MG63 (cell line): ENCODE measurements around the gene ZNF24. TPM values are rescaled to one million over a fixed set of nuclear protein-coding genes. Genes with fewer than 3 reads are reported as not detected.

Source experiments
- DNase-seq: peaks from one replicate; pipeline ENCODE4 v3.0.0-alpha.2; 2020
- H3K27me3 ChIP-seq: fragments of 250-450 bp; sonication (Bioruptor Pico); 2 replicates; pipeline ENCODE4 v1.5.1; 2020; ENCODE audit warnings: mild to moderate bottlenecking, moderate library complexity
- H3K36me3 ChIP-seq: fragments of 250-450 bp; sonication (Bioruptor Pico); 2 replicates; pipeline ENCODE4 v1.5.1; 2020; ENCODE audit warnings: mild to moderate bottlenecking, moderate library complexity
- H3K4me3 ChIP-seq: fragments of 250-450 bp; sonication (Bioruptor Pico); 2 replicates; pipeline ENCODE4 v1.5.1; 2020; ENCODE audit warnings: mild to moderate bottlenecking, moderate library complexity
- H3K9me3 ChIP-seq: fragments of 250-450 bp; sonication (Bioruptor Pico); 2 replicates; pipeline ENCODE4 v1.5.1; 2020; ENCODE audit warnings: mild to moderate bottlenecking, moderate library complexity
- total RNA-seq: library from RNA; depleted of rRNA; stranded (reverse); fragments of >200 nt; shearing (Covaris generic); gene quantifications from 2 replicates; pipeline ENCODE4 v1.2.3, GENCODE V29; 2014; ENCODE audit warnings: low replicate concordance

ZNF24 gene
- total RNA-seq, 1 experiment from 2014 or later: 13.1 TPM

GRCh38 chr18:35328868-35329267 lies 15.4 kb downstream of the ZNF24 start:
- Histone ChIP-seq H3K4me3 (no peak overlapping the region), H3K9me3 (peaks cover 4% of the 10 kb centered on the region; the same call in 1 of the 2 replicates), H3K36me3 (peaks cover 24% of the 10 kb centered on the region), H3K27me3 (no peaks in the 10 kb centered on the region)
- DNase-seq: no peak

DNA sequence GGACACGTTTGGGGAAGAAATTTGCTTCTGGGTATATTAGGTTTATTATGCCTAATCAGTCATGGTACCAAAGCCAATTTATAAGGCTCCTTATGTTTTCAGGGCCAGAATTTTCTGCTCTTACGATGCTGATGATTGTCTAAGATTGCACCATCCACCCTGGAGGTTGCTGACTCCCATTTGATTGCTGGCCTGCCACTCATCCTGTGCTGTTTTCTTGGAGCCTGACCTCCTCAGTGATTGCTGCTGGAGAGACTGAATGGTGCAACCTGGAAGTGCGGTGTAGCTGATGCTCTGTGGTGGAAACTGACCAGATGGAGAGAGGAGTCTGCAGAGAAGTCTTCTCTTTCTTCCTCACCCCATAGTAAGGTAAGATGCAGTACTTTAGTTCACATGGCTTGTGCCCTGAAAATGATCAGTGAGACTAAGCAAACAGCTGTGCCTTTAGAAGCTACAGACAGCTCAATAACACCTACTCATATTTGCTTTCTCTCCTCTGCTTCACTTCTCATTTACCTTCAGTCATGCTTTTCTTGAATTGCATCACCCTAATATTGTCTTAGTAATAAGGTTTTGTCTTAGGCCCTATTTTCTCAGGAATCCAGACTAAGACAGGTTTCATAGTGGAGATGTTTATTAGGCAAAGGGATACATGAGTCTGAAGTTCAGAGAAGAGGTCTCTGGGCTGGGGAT lies 17.4 kb downstream of the ZNF24 start:
- H3K4me3 ChIP-seq: no peak overlapping the region
- peaks cover 4% of the 10 kb centered on the region; the same call in 1 of the 2 replicates for H3K9me3 ChIP-seq
- H3K36me3 ChIP-seq: peaks cover 4% of the 10 kb centered on the region; the same call in 1 of the 2 replicates
- H3K27me3 ChIP-seq: no peaks in the 10 kb centered on the region
- no peak for DNase-seq

GRCh38 chr18:35324926-35325655 lies 19.1 kb downstream of the ZNF24 start:
- H3K4me3 ChIP-seq: no peak overlapping the region
- H3K27me3 ChIP-seq: no peaks in the 10 kb centered on the region
- DNase-seq: no peak
- H3K9me3 ChIP-seq: peaks cover 4% of the 10 kb centered on the region; the same call in 1 of the 2 replicates
- no peaks in the 10 kb centered on the region for H3K36me3 ChIP-seq

- DNase-seq: no peak
- Histone ChIP-seq H3K4me3 (no peak overlapping the region), H3K36me3 (no peaks in the 10 kb centered on the region), H3K27me3 (no peaks in the 10 kb centered on the region), H3K9me3 (no peaks in the 10 kb centered on the region)
These were observed 21.4 kb downstream of the ZNF24 start for GRCh38 chr18:35322486-35323458.

- Histone ChIP-seq H3K36me3 (peaks cover 38% of the 10 kb centered on the region), H3K4me3 (no peak overlapping the region)
- DNase-seq: no peak
These were observed 32.7 kb downstream of the ZNF24 start for GRCh38 chr18:35311496-35311895.

GRCh38 chr18:35306588-35307250 lies 37.5 kb downstream of the ZNF24 start:
- Histone ChIP-seq H3K27me3 (no peaks in the 10 kb centered on the region), H3K4me3 (no peak overlapping the region), H3K36me3 (peaks cover 82% of the 10 kb centered on the region), H3K9me3 (peaks cover 74% of the 10 kb centered on the region)
- no peak for DNase-seq

More at GRCh38 chr18:35311496-35311895, 32.7 kb downstream of the ZNF24 start:
- no peaks in the 10 kb centered on the region for H3K27me3 ChIP-seq
- H3K9me3 ChIP-seq: peaks cover 44% of the 10 kb centered on the region

- no peak overlapping the region for H3K4me3 ChIP-seq
- H3K27me3 ChIP-seq: no peaks in the 10 kb centered on the region
- peaks cover 90% of the 10 kb centered on the region for H3K36me3 ChIP-seq
- peaks cover 67% of the 10 kb centered on the region for H3K9me3 ChIP-seq
- DNase-seq: no peak
These were observed 40.6 kb downstream of the ZNF24 start for GRCh38 chr18:35303610-35304009.

DNA sequence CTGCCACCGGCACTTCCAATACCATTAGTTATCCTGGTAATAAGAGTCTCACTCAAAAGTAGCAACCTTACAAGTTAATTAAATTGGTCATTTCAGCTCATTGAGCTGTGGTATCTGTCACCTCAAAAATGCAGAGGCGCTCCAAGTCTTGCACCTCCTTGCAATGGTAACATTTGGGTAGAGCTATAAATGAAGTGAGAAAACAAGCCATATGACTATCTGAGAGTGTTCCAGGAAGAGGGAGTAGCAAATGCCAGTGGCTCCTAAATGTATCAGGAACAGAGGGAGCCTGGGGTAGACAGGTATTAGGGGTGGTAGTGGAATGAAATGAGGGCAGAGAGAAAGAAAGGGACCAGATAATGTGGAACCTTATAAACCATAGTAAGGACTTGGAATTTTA lies 48.2 kb downstream of the ZNF24 start:
- H3K4me3 ChIP-seq: no peak overlapping the region
- peaks cover 12% of the 10 kb centered on the region for H3K9me3 ChIP-seq
- peaks cover 82% of the 10 kb centered on the region for H3K36me3 ChIP-seq
- H3K27me3 ChIP-seq: no peaks in the 10 kb centered on the region
- no peak for DNase-seq

- Histone ChIP-seq H3K4me3 (peak overlapping the region; percentile 95), H3K9me3 (peaks cover 7% of the 10 kb centered on the region), H3K27me3 (no peaks in the 10 kb centered on the region), H3K36me3 (peaks cover 52% of the 10 kb centered on the region)
- DNase-seq: no peak
These were observed 53.1 kb downstream of the ZNF24 start for GRCh38 chr18:35291166-35291565.

DNA sequence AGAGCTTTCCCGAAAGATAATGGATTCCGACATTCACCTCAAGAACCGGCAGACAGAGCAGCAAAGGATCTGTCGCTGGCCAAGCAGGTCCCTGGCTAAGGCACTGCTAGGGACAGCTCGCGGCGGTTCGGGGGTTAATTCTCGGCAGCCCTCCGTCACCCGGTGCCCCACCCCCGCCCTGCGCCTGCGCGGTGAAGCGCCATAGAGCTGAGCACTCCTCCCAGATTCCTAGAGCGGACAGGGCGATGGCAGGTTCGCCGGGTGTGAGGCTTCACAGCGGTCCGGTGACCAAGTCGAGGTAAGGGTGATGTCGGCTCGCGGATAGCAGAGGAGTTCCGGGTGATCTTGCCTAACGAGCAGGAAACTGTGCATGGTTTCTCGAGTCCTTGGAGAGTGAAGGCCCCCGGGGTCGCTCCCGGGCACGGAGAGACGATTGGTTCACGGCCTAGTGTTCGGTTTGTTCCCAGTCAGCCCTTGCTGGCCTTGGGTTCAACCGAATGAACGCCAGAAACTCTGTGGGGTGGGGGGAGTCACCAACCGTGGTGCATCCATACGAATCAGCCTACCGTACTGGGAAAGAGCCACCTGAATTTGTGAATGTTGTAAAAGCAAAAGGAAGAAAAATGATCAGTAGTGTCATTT lies 54.0 kb downstream of the ZNF24 start, which contains the start of gene ZSCAN30:
TSS of gene ZSCAN30 (minus strand) at position 136 of the 642 bp plus-strand sequence. CDS start 25,877 bp downstream, outside the sequence.
- Histone ChIP-seq H3K27me3 (no peaks in the 10 kb centered on the region), H3K36me3 (peaks cover 42% of the 10 kb centered on the region), H3K9me3 (peaks cover 10% of the 10 kb centered on the region), H3K4me3 (peak within 1 kb of the TSS; percentile 95)
- DNase-seq: peak; percentile 91

- Histone ChIP-seq H3K36me3 (peaks cover 38% of the 10 kb centered on the region), H3K27me3 (no peaks in the 10 kb centered on the region), H3K4me3 (peak overlapping the region; percentile 95), H3K9me3 (peaks cover 14% of the 10 kb centered on the region)
- DNase-seq: peak; percentile 4
These were observed 54.5 kb downstream of the ZNF24 start for GRCh38 chr18:35289727-35290093.

DNA sequence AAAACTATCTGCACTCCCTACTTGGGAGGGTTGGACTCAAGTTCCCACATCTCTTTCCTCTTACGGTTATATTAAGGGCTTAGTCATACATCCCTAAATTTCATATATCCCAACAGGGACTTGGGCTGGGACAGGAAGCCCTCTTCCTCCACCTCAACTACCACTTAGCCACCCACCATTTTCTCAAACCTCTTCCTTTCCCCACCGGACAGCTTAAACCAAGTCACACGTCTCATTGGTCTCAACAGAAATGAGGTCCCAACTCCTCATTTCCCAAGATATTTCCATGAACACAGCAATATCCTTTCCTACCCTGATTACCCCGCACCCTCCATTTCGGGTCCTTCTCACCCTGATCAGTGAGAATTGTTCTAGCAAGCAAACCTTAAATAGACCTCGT lies 54.9 kb downstream of the ZNF24 start:
- H3K27me3 ChIP-seq: no peaks in the 10 kb centered on the region
- peak overlapping the region; percentile 95 for H3K4me3 ChIP-seq
- peaks cover 38% of the 10 kb centered on the region for H3K36me3 ChIP-seq
- peaks cover 14% of the 10 kb centered on the region for H3K9me3 ChIP-seq
- DNase-seq: no peak

GRCh38 chr18:35284841-35285240 lies 59.4 kb downstream of the ZNF24 start:
- DNase-seq: no peak
- Histone ChIP-seq H3K36me3 (peaks cover 22% of the 10 kb centered on the region), H3K4me3 (no peak overlapping the region)

GRCh38 chr18:35283923-35284794 lies 60.1 kb downstream of the ZNF24 start:
- H3K27me3 ChIP-seq: no peaks in the 10 kb centered on the region
- no peak overlapping the region for H3K4me3 ChIP-seq
- peaks cover 19% of the 10 kb centered on the region for H3K36me3 ChIP-seq
- H3K9me3 ChIP-seq: peaks cover 31% of the 10 kb centered on the region
- no peak for DNase-seq

More at GRCh38 chr18:35284841-35285240, 59.4 kb downstream of the ZNF24 start:
- Histone ChIP-seq H3K9me3 (peaks cover 28% of the 10 kb centered on the region), H3K27me3 (no peaks in the 10 kb centered on the region)

GRCh38 chr18:35282353-35282752 lies 61.9 kb downstream of the ZNF24 start:
- DNase-seq: peak; percentile 67

More at GRCh38 chr18:35282353-35282752, 61.9 kb downstream of the ZNF24 start:
- Histone ChIP-seq H3K9me3 (peaks cover 42% of the 10 kb centered on the region), H3K27me3 (no peaks in the 10 kb centered on the region), H3K36me3 (peaks cover 24% of the 10 kb centered on the region), H3K4me3 (no peak overlapping the region)
